ENCODE data around the gene SLC37A3. TPM values are rescaled to one million over a fixed set of nuclear protein-coding genes. Genes with fewer than 3 reads are reported as not detected.

SLC37A3 gene
- total RNA-seq, 1 experiment from 2014 or later: 52.7 TPM

GRCh38 chr7:140324714-140325113, 73.6 kb downstream of the SLC37A3 start:
- Histone ChIP-seq H3K23me2 (ENCODE audit: insufficient read length, low read depth, low read length, poor library complexity, severe bottlenecking) (no peaks in the 10 kb centered on the region), H3K18ac (ENCODE audit: insufficient read length, low read depth, low read length) (no peak overlapping the region), H3K4me2 (ENCODE audit: insufficient read depth, insufficient read length, low read length) (no peak overlapping the region), H4K20me1 (ENCODE audit: control insufficient read depth, insufficient read depth, insufficient read length) (no peaks in the 10 kb centered on the region), H2BK120ac (ENCODE audit: low read depth, low read length, poor library complexity, severe bottlenecking) (no peak overlapping the region), H2BK5ac (ENCODE audit: insufficient read length, low read length) (no peak overlapping the region), H3K27me3 (ENCODE audit: insufficient read depth, low read length) (no peaks in the 10 kb centered on the region), H2BK15ac (ENCODE audit: low read depth, low read length) (no peak overlapping the region), H3K79me2 (ENCODE audit: insufficient read depth, low read length) (no peaks in the 10 kb centered on the region), H4K8ac (replicated peaks; ENCODE audit: insufficient read length, low read depth, low read length) (no peak overlapping the region), H2BK20ac (ENCODE audit: low read depth, low read length, poor library complexity, severe bottlenecking) (no peak overlapping the region), H2AFZ (ENCODE audit: low read length) (no peak overlapping the region), H3T11ph (ENCODE audit: low read length) (no peak overlapping the region), H3K27ac (ENCODE audit: insufficient read length, low read depth, low read length) (no peak overlapping the region), H3K4ac (ENCODE audit: low read depth, low read length) (no peak overlapping the region), H2BK12ac (ENCODE audit: insufficient read length, low read depth, low read length) (no peak overlapping the region), H3K4me1 (ENCODE audit: insufficient read depth, low read length) (peaks cover 2% of the 10 kb centered on the region; the same call in 1 of the 2 replicates), H4K91ac (ENCODE audit: insufficient read length, low read depth, low read length) (no peak overlapping the region), H3K79me1 (ENCODE audit: insufficient read depth, low read depth, low read length, poor library complexity, severe bottlenecking) (no peaks in the 10 kb centered on the region), H3K23ac (ENCODE audit: insufficient read length, low read depth, low read length) (no peak overlapping the region), H3K14ac (ENCODE audit: insufficient read depth, low read length) (no peak overlapping the region), H3K56ac (ENCODE audit: insufficient read length, low read depth, low read length) (no peak overlapping the region), H3K9ac (ENCODE audit: extremely low read depth, insufficient read length, low read length) (no peak overlapping the region), H3K9me3 (ENCODE audit: control insufficient read depth, low read depth, low read length) (no peaks in the 10 kb centered on the region), H2AK5ac (ENCODE audit: insufficient read length, low read length) (no peak overlapping the region), H4K5ac (ENCODE audit: insufficient read length, low read depth, low read length) (no peak overlapping the region)
- Mint-ChIP-seq H3K36me3 (ENCODE audit: insufficient read depth in 1 of 3, low read depth in 3 of 3) (no peaks in the 10 kb centered on the region), H3K27ac (no peak overlapping the region), H3K4me1 (peaks cover 0 to 2% of the 10 kb centered on the region in 2 experiments; a peak in 3 of 4 replicates), H3K4me3 (no peak overlapping the region), H3K9me3 (no peaks in the 10 kb centered on the region), H3K27me3 (ENCODE audit: low read depth) (no peaks in the 10 kb centered on the region)
- no CpG with 5 or more reads among the region's 2 CpGs for WGBS (ENCODE audit: extremely low coverage, insufficient read length, low lambda C conversion rate)
- DNase-seq: no peak
- TF ChIP-seq CTCF (conservative IDR thresholded peaks at IDR 0.05): no peak

All from H9 (cell line).